ENCODE results near the gene RHOT2.

DNA sequence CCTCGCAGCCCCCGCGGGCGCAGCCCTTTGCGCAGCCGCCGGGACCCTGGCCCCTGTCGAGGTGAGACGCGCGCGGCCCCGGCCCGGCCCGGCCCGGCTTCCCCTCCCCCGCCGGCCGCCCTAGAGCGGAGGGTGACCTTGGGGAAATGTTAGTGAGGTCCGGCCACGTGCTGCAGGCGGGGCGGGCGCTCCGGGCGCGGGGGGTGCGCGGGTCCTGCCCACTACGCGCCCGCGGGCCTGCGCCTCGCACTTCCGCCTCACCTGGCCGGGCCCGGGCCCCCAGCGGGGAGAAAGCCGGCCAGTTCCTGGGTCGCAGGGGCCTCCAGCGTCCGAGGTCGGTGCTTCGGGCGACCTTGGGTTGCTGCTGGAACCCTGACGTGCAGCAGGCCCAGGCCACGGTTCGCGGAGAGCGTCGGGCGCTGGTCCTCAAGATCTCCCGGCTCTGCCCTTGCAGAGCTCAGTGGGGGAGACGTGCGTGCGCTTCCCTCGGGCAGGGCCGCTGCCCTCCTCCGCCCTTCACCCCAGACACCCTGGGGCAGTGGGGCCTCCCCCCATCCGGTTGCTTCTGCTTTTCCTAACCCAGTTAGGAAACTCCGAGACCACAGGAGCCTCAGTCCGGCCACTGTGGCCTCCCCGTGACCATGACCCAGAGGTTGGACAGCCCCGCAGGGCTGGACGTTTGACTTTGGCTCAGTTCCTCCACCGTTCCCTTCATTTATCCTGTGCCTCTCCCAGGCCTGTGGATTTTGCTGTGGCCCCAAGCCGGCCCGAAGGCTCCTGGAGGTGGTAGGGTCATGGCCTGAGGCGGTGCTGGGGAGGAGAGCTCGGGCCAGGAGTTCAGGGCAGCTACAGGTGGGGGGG lies 25.5 kb upstream of the RHOT2 start:
- TF ChIP-seq, protein P1, sequence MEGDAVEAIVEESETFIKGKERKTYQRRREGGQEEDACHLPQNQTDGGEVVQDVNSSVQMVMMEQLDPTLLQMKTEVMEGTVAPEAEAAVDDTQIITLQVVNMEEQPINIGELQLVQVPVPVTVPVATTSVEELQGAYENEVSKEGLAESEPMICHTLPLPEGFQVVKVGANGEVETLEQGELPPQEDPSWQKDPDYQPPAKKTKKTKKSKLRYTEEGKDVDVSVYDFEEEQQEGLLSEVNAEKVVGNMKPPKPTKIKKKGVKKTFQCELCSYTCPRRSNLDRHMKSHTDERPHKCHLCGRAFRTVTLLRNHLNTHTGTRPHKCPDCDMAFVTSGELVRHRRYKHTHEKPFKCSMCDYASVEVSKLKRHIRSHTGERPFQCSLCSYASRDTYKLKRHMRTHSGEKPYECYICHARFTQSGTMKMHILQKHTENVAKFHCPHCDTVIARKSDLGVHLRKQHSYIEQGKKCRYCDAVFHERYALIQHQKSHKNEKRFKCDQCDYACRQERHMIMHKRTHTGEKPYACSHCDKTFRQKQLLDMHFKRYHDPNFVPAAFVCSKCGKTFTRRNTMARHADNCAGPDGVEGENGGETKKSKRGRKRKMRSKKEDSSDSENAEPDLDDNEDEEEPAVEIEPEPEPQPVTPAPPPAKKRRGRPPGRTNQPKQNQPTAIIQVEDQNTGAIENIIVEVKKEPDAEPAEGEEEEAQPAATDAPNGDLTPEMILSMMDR (IDR thresholded peaks at IDR 0.05), result no peak
- TF ChIP-seq POLR2A (IDR thresholded peaks at IDR 0.05), result no peak
